Mesenchymal stem cell (in vitro differentiated cells and primary cell): ENCODE data around the gene VPS51.

Experiments used
- DNase-seq: peaks from one replicate; pipeline ENCODE4 v3.0.0-alpha.2; 2013
- H2AFZ ChIP-seq: one replicate; pipeline ENCODE4 v1.6.1; 2013; ENCODE audit warnings: low read depth, mild to moderate bottlenecking, control low read depth, inconsistent platforms, low read length, moderate library complexity
- H2AK5ac ChIP-seq: 2 replicates; pipeline ENCODE4 v1.6.1; 2013; ENCODE audit warnings: low read length, moderate library complexity, mild to moderate bottlenecking, inconsistent platforms; ENCODE audit not compliant: severe bottlenecking
- H2BK120ac ChIP-seq: one replicate; pipeline ENCODE4 v1.6.1; 2013; ENCODE audit warnings: low read depth, mild to moderate bottlenecking, inconsistent platforms, low read length, moderate library complexity
- H2BK12ac ChIP-seq, 2 experiments: one replicate each; pipeline ENCODE4 v1.6.1; 2013; ENCODE audit warnings: inconsistent platforms in 2 of 2, low read length in 2 of 2, mild to moderate bottlenecking in 2 of 2, moderate library complexity in 2 of 2, control low read depth in 1 of 2
- H2BK15ac ChIP-seq: one replicate; pipeline ENCODE4 v1.6.1; 2013; ENCODE audit warnings: mild to moderate bottlenecking, low read depth, inconsistent platforms; ENCODE audit not compliant: poor library complexity, severe bottlenecking
- H2BK5ac ChIP-seq: 2 replicates; pipeline ENCODE4 v1.6.1; 2013; ENCODE audit warnings: low read depth, mild to moderate bottlenecking, low read length, control low read depth, inconsistent platforms; ENCODE audit not compliant: poor library complexity, severe bottlenecking
- H3K14ac ChIP-seq, 2 experiments: one replicate each; pipeline ENCODE4 v1.6.1; 2013; ENCODE audit warnings: inconsistent platforms in 2 of 2, low read length in 2 of 2, control low read depth in 1 of 2, mild to moderate bottlenecking in 1 of 2, moderate library complexity in 1 of 2
- H3K18ac ChIP-seq, 2 experiments: one replicate each; pipeline ENCODE4 v1.6.1; 2013; ENCODE audit warnings: inconsistent platforms in 2 of 2, low read length in 2 of 2, control low read depth in 1 of 2, low read depth in 1 of 2, mild to moderate bottlenecking in 1 of 2
- H3K23ac ChIP-seq, 2 experiments: one replicate each; pipeline ENCODE4 v1.6.1; 2013; ENCODE audit warnings: inconsistent platforms in 2 of 2, low read length in 2 of 2, mild to moderate bottlenecking in 2 of 2, moderate library complexity in 2 of 2, control low read depth in 1 of 2
- H3K27ac ChIP-seq: 2 replicates; pipeline ENCODE4 v1.5.1; 2013; ENCODE audit warnings: mild to moderate bottlenecking, moderate library complexity, low read length, control low read depth, inconsistent platforms; ENCODE audit not compliant: poor library complexity, severe bottlenecking
- H3K27me3 ChIP-seq, 2 experiments: 2 replicates each; pipeline versions ENCODE4 v1.6.1 to v1.7.0; 2013; ENCODE audit warnings: low read length in 2 of 2, mild to moderate bottlenecking in 2 of 2, moderate library complexity in 2 of 2, control low read depth in 1 of 2, inconsistent platforms in 1 of 2; ENCODE audit not compliant: control insufficient read depth in 1 of 2, insufficient read depth in 1 of 2
- H3K36me3 ChIP-seq, 2 experiments: 2 replicates each; pipeline versions ENCODE4 v1.6.1 to v1.7.0; 2013; ENCODE audit warnings: low read length in 2 of 2, control low read depth in 1 of 2, inconsistent platforms in 1 of 2, low read depth in 1 of 2, mild to moderate bottlenecking in 1 of 2; ENCODE audit not compliant: insufficient read depth in 2 of 2, control insufficient read depth in 1 of 2
- H3K4ac ChIP-seq, 2 experiments: one replicate each; pipeline ENCODE4 v1.6.1; 2013; ENCODE audit warnings: inconsistent platforms in 2 of 2, low read length in 2 of 2, mild to moderate bottlenecking in 2 of 2, moderate library complexity in 2 of 2, control low read depth in 1 of 2, low read depth in 1 of 2
- H3K4me1 ChIP-seq: 2 replicates; pipeline ENCODE4 v1.6.1; 2013; ENCODE audit warnings: low read depth, low read length, control low read depth; ENCODE audit not compliant: control insufficient read depth, insufficient read depth
- H3K4me2 ChIP-seq: 2 replicates; pipeline ENCODE4 v1.6.1; 2013; ENCODE audit warnings: low read length, mild to moderate bottlenecking, inconsistent platforms; ENCODE audit not compliant: poor library complexity, severe bottlenecking
- H3K4me3 ChIP-seq, 2 experiments: 2 replicates each; pipeline versions ENCODE4 v1.5.1 to v1.7.0; 2013; ENCODE audit warnings: low read length in 2 of 2, mild to moderate bottlenecking in 2 of 2, control low read depth in 1 of 2, low read depth in 1 of 2; ENCODE audit not compliant: insufficient read depth in 1 of 2
- H3K79me1 ChIP-seq: replicated peaks from 2 replicates; pipeline ENCODE4 v1.6.1; 2013; ENCODE audit warnings: mild to moderate bottlenecking, control low read depth, low read length, inconsistent platforms; ENCODE audit not compliant: poor library complexity, severe bottlenecking
- H3K9ac ChIP-seq: 2 replicates; pipeline ENCODE4 v1.7.0; 2013; ENCODE audit warnings: mild to moderate bottlenecking, low read length, moderate library complexity
- H3K9me3 ChIP-seq: 2 replicates; pipeline ENCODE4 v1.7.0; 2013; ENCODE audit warnings: mild to moderate bottlenecking, low read length; ENCODE audit not compliant: control insufficient read depth
- H4K8ac ChIP-seq: one replicate; pipeline ENCODE4 v1.6.1; 2013; ENCODE audit warnings: inconsistent platforms, mild to moderate bottlenecking, low read length, moderate library complexity
- H4K91ac ChIP-seq: one replicate; pipeline ENCODE4 v1.6.1; 2013; ENCODE audit warnings: mild to moderate bottlenecking, low read length, inconsistent platforms
- WGBS: methylation state at CpG from one replicate; pipeline ENCODE4 v1.1.7; 2013; ENCODE audit warnings: mixed read lengths; 5-methylcytosine and 5-hydroxymethylcytosine counted together

VPS51 gene

GRCh38 chr11:65130631-65131416 is 34.8 kb downstream of the VPS51 start:
- Histone ChIP-seq H3K27ac (no peak overlapping the region), H2AFZ (no peak overlapping the region), H3K79me1 (peaks cover 28% of the 10 kb centered on the region), H3K23ac (no peak overlapping the region), H3K4me3 (no peak overlapping the region), H3K9me3 (no peaks in the 10 kb centered on the region), H3K4ac (no peak overlapping the region), H3K14ac (no peak overlapping the region), H3K4me1 (peaks cover 23% of the 10 kb centered on the region), H4K91ac (no peak overlapping the region), H2BK12ac (no peak overlapping the region), H3K4me2 (no peak overlapping the region), H3K18ac (no peak overlapping the region), H3K27me3 (no peaks in the 10 kb centered on the region), H3K36me3 (peaks cover 68 to 71% of the 10 kb centered on the region in 2 experiments), H2AK5ac (no peak overlapping the region), H2BK15ac (no peak overlapping the region), H2BK120ac (no peak overlapping the region), H3K9ac (no peak overlapping the region), H4K8ac (no peak overlapping the region), H2BK5ac (no peak overlapping the region)
- no peak for DNase-seq
- WGBS, result 97% methylated on average over 19 of the region's 19 CpGs

GRCh38 chr11:65131417-65131776 is 35.4 kb downstream of the VPS51 start:
- no peak overlapping the region for H3K23ac ChIP-seq
- no peak overlapping the region for H2BK15ac ChIP-seq
- no peak overlapping the region for H3K4ac ChIP-seq
- H4K91ac ChIP-seq, result no peak overlapping the region
- no peak overlapping the region for H3K9ac ChIP-seq
- H3K27ac ChIP-seq, result no peak overlapping the region
- no peak overlapping the region for H2BK5ac ChIP-seq
- H3K4me1 ChIP-seq, result peaks cover 23% of the 10 kb centered on the region
- WGBS, result 88% methylated on average over 3 of the region's 3 CpGs
- no peak overlapping the region for H2AK5ac ChIP-seq
- no peak overlapping the region for H2BK12ac ChIP-seq
- H3K4me2 ChIP-seq, result no peak overlapping the region
- no peak for DNase-seq
- H2BK120ac ChIP-seq, result no peak overlapping the region
- H3K14ac ChIP-seq, result no peak overlapping the region
- no peaks in the 10 kb centered on the region for H3K9me3 ChIP-seq
- no peak overlapping the region for H4K8ac ChIP-seq
- no peak overlapping the region for H3K18ac ChIP-seq
- no peak overlapping the region for H2AFZ ChIP-seq
- no peak overlapping the region for H3K4me3 ChIP-seq
- H3K27me3 ChIP-seq, result no peaks in the 10 kb centered on the region
- H3K79me1 ChIP-seq, result peaks cover 28% of the 10 kb centered on the region
- peaks cover 62 to 65% of the 10 kb centered on the region in 2 experiments for H3K36me3 ChIP-seq

GRCh38 chr11:65131895-65132237 is 35.9 kb downstream of the VPS51 start:
- Histone ChIP-seq H3K14ac (no peak overlapping the region), H3K27me3 (no peaks in the 10 kb centered on the region)
- WGBS, result 96% methylated on average over 5 of the region's 6 CpGs

GRCh38 chr11:65132238-65132987 is 36.4 kb downstream of the VPS51 start:
- Histone ChIP-seq H3K4me1 (peaks cover 23% of the 10 kb centered on the region), H3K9ac (peak overlapping the region; percentile 99), H3K4me3 (peak overlapping the region in 1 of 2 experiments; percentile 93), H2BK15ac (no peak overlapping the region), H3K36me3 (peaks cover 52 to 55% of the 10 kb centered on the region in 2 experiments), H4K8ac (no peak overlapping the region), H3K18ac (no peak overlapping the region), H2AFZ (no peak overlapping the region), H4K91ac (no peak overlapping the region), H2AK5ac (no peak overlapping the region), H3K4ac (no peak overlapping the region), H3K27ac (no peak overlapping the region), H2BK5ac (no peak overlapping the region), H2BK120ac (no peak overlapping the region), H3K14ac (no peak overlapping the region), H2BK12ac (no peak overlapping the region), H3K79me1 (peaks cover 26% of the 10 kb centered on the region), H3K23ac (no peak overlapping the region), H3K4me2 (no peak overlapping the region), H3K27me3 (no peaks in the 10 kb centered on the region), H3K9me3 (no peaks in the 10 kb centered on the region)
- DNase-seq, result no peak
- 89% methylated on average over 8 of the region's 10 CpGs for WGBS

More at GRCh38 chr11:65131895-65132237, 35.9 kb downstream of the VPS51 start:
- DNase-seq, result no peak
- no peak overlapping the region for H3K4me2 ChIP-seq
- H3K4me1 ChIP-seq, result peaks cover 23% of the 10 kb centered on the region
- no peak overlapping the region for H4K8ac ChIP-seq
- no peak overlapping the region for H3K23ac ChIP-seq
- no peak overlapping the region for H2AFZ ChIP-seq
- no peak overlapping the region for H2BK12ac ChIP-seq
- H4K91ac ChIP-seq, result no peak overlapping the region
- no peak overlapping the region for H3K18ac ChIP-seq
- no peak overlapping the region for H2BK15ac ChIP-seq
- H3K4ac ChIP-seq, result no peak overlapping the region
- H3K79me1 ChIP-seq, result peaks cover 26% of the 10 kb centered on the region
- peaks cover 57 to 60% of the 10 kb centered on the region in 2 experiments for H3K36me3 ChIP-seq
- H2AK5ac ChIP-seq, result no peak overlapping the region
- H3K9ac ChIP-seq, result peak overlapping the region; percentile 30
- no peak overlapping the region for H3K27ac ChIP-seq
- H3K4me3 ChIP-seq, result no peak overlapping the region
- H2BK5ac ChIP-seq, result no peak overlapping the region
- no peak overlapping the region for H2BK120ac ChIP-seq
- no peaks in the 10 kb centered on the region for H3K9me3 ChIP-seq
